NB4 (cell line): ENCODE results near the gene WNT3.

Experiments used
- CTCF ChIP-seq: IDR thresholded peaks from one replicate; pipeline ENCODE4 v1.5.1; 2012; ENCODE audit warnings: low read depth, low read length
- MAX ChIP-seq: IDR thresholded peaks from 2 replicates; pipeline ENCODE4 v1.6.1; 2011; ENCODE audit warnings: low read depth, low read length
- POLR2A ChIP-seq: IDR thresholded peaks from 2 replicates; pipeline ENCODE4 v1.6.1; 2011; ENCODE audit warnings: mild to moderate bottlenecking; ENCODE audit not compliant: insufficient read length; ENCODE audit errors: extremely low read depth

- TF ChIP-seq CTCF (no peak), MAX (no peak), POLR2A (no peak)
Measured at GRCh38 chr17:46788796-46789195, 29.7 kb downstream of the WNT3 start.
